H1 (cell line): ENCODE results near the gene A3GALT2. TPM values are rescaled to one million over a fixed set of nuclear protein-coding genes. Genes with fewer than 3 reads are reported as not detected.
A peak's percentile ranks its signal among the peaks of the same experiment; 100 is the strongest.

Source experiments
- CTCF ChIA-PET: fragments of 300-600 bp; sonication (Branson Sonifier 250); formaldehyde crosslinking; loops from one replicate; lab custom pipeline; 2021; ENCODE audit not compliant: partially characterized antibody; lab: Charles Lee
- POLR2A ChIA-PET: fragments of 300-600 bp; sonication (Branson Sonifier 250); formaldehyde crosslinking; loops from one replicate; lab custom pipeline; 2021; ENCODE audit warnings: inconsistent platforms; ENCODE audit not compliant: partially characterized antibody; lab: Charles Lee
- DNase-seq, 2 experiments: peaks; one replicate each; pipeline versions ENCODE4 v3.0.0 to v3.0.0-alpha.2; 2010 to 2022; ENCODE audit warnings: low spot score in 2 of 2, low read depth in 1 of 2, mixed read lengths in 1 of 2
- FAIRE-seq: peaks from 2 replicates; lab custom pipeline; 2011; peaks lifted over from hg19 to GRCh38; lab: Jason Lieb, UNC
- H2AFZ ChIP-seq: 2 replicates; pipeline ENCODE4 v1.8.1; 2012; ENCODE audit warnings: low read length, inconsistent platforms
- H2AK5ac ChIP-seq: 2 replicates; pipeline ENCODE4 v1.6.1; 2013; ENCODE audit warnings: low read depth, low read length
- H2BK120ac ChIP-seq: replicated peaks from 2 replicates; pipeline ENCODE3; 2013; ENCODE audit warnings: low read depth, low read length, inconsistent platforms
- H2BK12ac ChIP-seq: 2 replicates; pipeline ENCODE4 v1.6.1; 2013; ENCODE audit warnings: low read depth, low read length
- H2BK15ac ChIP-seq: 2 replicates; pipeline ENCODE4 v1.6.1; 2013; ENCODE audit warnings: low read length
- H2BK20ac ChIP-seq: 2 replicates; pipeline ENCODE4 v1.6.1; 2013; ENCODE audit warnings: low read length
- H2BK5ac ChIP-seq: 2 replicates; pipeline ENCODE4 v1.6.1; 2013; ENCODE audit warnings: low read depth, low read length
- H3K14ac ChIP-seq: 2 replicates; pipeline ENCODE4 v1.6.1; 2013; ENCODE audit warnings: inconsistent platforms; ENCODE audit not compliant: insufficient read length
- H3K18ac ChIP-seq: 2 replicates; pipeline ENCODE4 v1.6.1; 2013; ENCODE audit warnings: low read length; ENCODE audit errors: extremely low read depth
- H3K23ac ChIP-seq: 2 replicates; pipeline ENCODE4 v1.6.1; 2013; ENCODE audit warnings: inconsistent platforms; ENCODE audit not compliant: insufficient read length
- H3K23me2 ChIP-seq: 2 replicates; pipeline ENCODE4 v1.6.1; 2013; ENCODE audit warnings: low read depth, low read length
- H3K27ac ChIP-seq: 2 replicates; pipeline ENCODE4 v1.6.1; 2011; ENCODE audit warnings: low read depth, low read length, inconsistent platforms
- H3K27me3 ChIP-seq, 4 experiments: replicated peaks in 1 of 4; 1 replicate in 1 of 4; 2 replicates in 3 of 4; pipeline versions ENCODE4 v1.6.1 to v1.8.1; 2011 to 2013; ENCODE audit warnings: low read length in 3 of 4, mild to moderate bottlenecking in 3 of 4, inconsistent platforms in 2 of 4, mixed read lengths in 2 of 4, moderate library complexity in 1 of 4; ENCODE audit not compliant: control insufficient read depth in 3 of 4, insufficient read depth in 3 of 4; ENCODE audit errors: extremely low read depth in 1 of 4
- H3K36me3 ChIP-seq, 4 experiments: 2 replicates each; pipeline versions ENCODE4 v1.6.1 to v1.8.1; 2011 to 2013; ENCODE audit warnings: mild to moderate bottlenecking in 4 of 4, low read length in 3 of 4, moderate library complexity in 2 of 4, control low read depth in 1 of 4, inconsistent platforms in 1 of 4; ENCODE audit not compliant: insufficient read depth in 4 of 4, control insufficient read depth in 2 of 4
- H3K4ac ChIP-seq: replicated peaks from 2 replicates; pipeline ENCODE3; 2013; ENCODE audit warnings: low read length, low read depth, mixed read lengths, inconsistent platforms; ENCODE audit not compliant: insufficient read length
- H3K4me1 ChIP-seq, 4 experiments: replicated peaks in 1 of 4; 1 replicate in 1 of 4; 2 replicates in 3 of 4; pipeline versions ENCODE4 v1.6.1 to v1.8.1; 2011 to 2013; ENCODE audit warnings: low read length in 3 of 4, inconsistent platforms in 2 of 4, mixed read lengths in 1 of 4; ENCODE audit not compliant: insufficient read depth in 4 of 4, control insufficient read depth in 3 of 4
- H3K4me2 ChIP-seq, 2 experiments: 2 replicates each; pipeline versions ENCODE4 v1.6.1 to v1.8.1; 2011 to 2013; ENCODE audit warnings: low read depth in 2 of 2, low read length in 2 of 2, control low read depth in 1 of 2, inconsistent platforms in 1 of 2, mild to moderate bottlenecking in 1 of 2; ENCODE audit not compliant: insufficient read depth in 1 of 2
- H3K4me3 ChIP-seq, 4 experiments: fragments of 200-600, 300-600 bp in 1 of 4; sonication (generic), shearing (Covaris generic), sonication (Bioruptor Twin) in 1 of 4; 2 replicates each; pipeline versions ENCODE4 v1.5.1 to v1.8.1; 2011 to 2016; ENCODE audit warnings: low read length in 4 of 4, low read depth in 3 of 4, control low read depth in 2 of 4, inconsistent platforms in 2 of 4, mild to moderate bottlenecking in 2 of 4, mixed read lengths in 1 of 4, moderate library complexity in 1 of 4; ENCODE audit not compliant: insufficient read depth in 2 of 4; ENCODE audit errors: extremely low read depth in 1 of 4
- H3K56ac ChIP-seq: replicated peaks from 2 replicates; pipeline ENCODE3; 2013; ENCODE audit warnings: low read depth, mild to moderate bottlenecking, mixed read lengths, low read length, inconsistent platforms; ENCODE audit not compliant: insufficient read length
- H3K79me1 ChIP-seq: 2 replicates; pipeline ENCODE4 v1.6.1; 2013; ENCODE audit warnings: low read depth, low read length, control low read depth
- H3K79me2 ChIP-seq, 2 experiments: 2 replicates each; pipeline versions ENCODE4 v1.6.1 to v1.8.1; 2012 to 2013; ENCODE audit warnings: low read length in 2 of 2, mild to moderate bottlenecking in 2 of 2, inconsistent platforms in 1 of 2; ENCODE audit not compliant: insufficient read depth in 2 of 2, control insufficient read depth in 1 of 2
- H3K9ac ChIP-seq, 4 experiments: replicated peaks in 1 of 4; 1 replicate in 1 of 4; 2 replicates in 3 of 4; pipeline versions ENCODE4 v1.6.1 to v1.8.1; 2011 to 2013; ENCODE audit warnings: low read depth in 3 of 4, low read length in 3 of 4, control low read depth in 2 of 4, mild to moderate bottlenecking in 2 of 4, moderate library complexity in 2 of 4, inconsistent platforms in 1 of 4; ENCODE audit errors: extremely low read depth in 1 of 4
- H3K9me3 ChIP-seq, 2 experiments: 2 replicates each; pipeline versions ENCODE4 v1.6.1 to v1.8.1; 2012 to 2013; ENCODE audit warnings: mild to moderate bottlenecking in 2 of 2, moderate library complexity in 2 of 2, control low read depth in 1 of 2, inconsistent platforms in 1 of 2, low read depth in 1 of 2, low read length in 1 of 2, mixed read lengths in 1 of 2; ENCODE audit not compliant: insufficient read depth in 2 of 2
- H4K20me1 ChIP-seq, 2 experiments: replicated peaks in 1 of 2; 2 replicates each; pipeline versions ENCODE3 to v1.8.1; 2011 to 2013; ENCODE audit warnings: inconsistent platforms in 2 of 2, low read length in 2 of 2, mild to moderate bottlenecking in 1 of 2; ENCODE audit not compliant: insufficient read depth in 2 of 2, control insufficient read depth in 1 of 2
- H4K5ac ChIP-seq: 2 replicates; pipeline ENCODE4 v1.6.1; 2013; ENCODE audit warnings: low read length, low read depth, mixed read lengths, inconsistent platforms; ENCODE audit not compliant: insufficient read length
- H4K8ac ChIP-seq: 2 replicates; pipeline ENCODE4 v1.8.0; 2013; ENCODE audit warnings: mild to moderate bottlenecking, moderate library complexity, low read length, inconsistent platforms; ENCODE audit not compliant: insufficient read depth; ENCODE audit errors: extremely low read depth
- H4K91ac ChIP-seq: replicated peaks from 2 replicates; pipeline ENCODE3; 2013; ENCODE audit warnings: low read length, mixed read lengths, inconsistent platforms; ENCODE audit not compliant: insufficient read length
- GABPA ChIP-seq: IDR thresholded peaks from 2 replicates; pipeline ENCODE4 v1.6.1; 2011; ENCODE audit warnings: mild to moderate bottlenecking, low read length, moderate library complexity, borderline replicate concordance; ENCODE audit not compliant: insufficient read depth
- NANOG ChIP-seq: IDR thresholded peaks from 2 replicates; pipeline ENCODE4 v1.6.1; 2011; ENCODE audit warnings: low read length, low read depth, mild to moderate bottlenecking, inconsistent platforms; ENCODE audit not compliant: insufficient read depth, poor library complexity, severe bottlenecking
- RAD21 ChIP-seq, 2 experiments: IDR thresholded peaks in 1 of 2; conservative IDR thresholded peaks in 1 of 2; 2 replicates each; pipeline ENCODE4 v1.6.1; 2011; ENCODE audit warnings: low read depth in 2 of 2, low read length in 2 of 2, improper control_type of control experiment in 1 of 2, inconsistent platforms in 1 of 2, mild to moderate bottlenecking in 1 of 2, moderate library complexity in 1 of 2
- SIN3A ChIP-seq, 2 experiments: IDR thresholded peaks in 1 of 2; conservative IDR thresholded peaks in 1 of 2; 2 replicates each; pipeline ENCODE4 v1.6.1; 2011 to 2012; ENCODE audit warnings: low read length in 2 of 2, improper control_type of control experiment in 1 of 2, low read depth in 1 of 2, mild to moderate bottlenecking in 1 of 2
- SP1 ChIP-seq: IDR thresholded peaks from 2 replicates; pipeline ENCODE4 v1.6.1; 2011; ENCODE audit warnings: low read depth, low read length
- SP2 ChIP-seq: IDR thresholded peaks from 2 replicates; pipeline ENCODE4 v1.6.1; 2012; ENCODE audit warnings: mild to moderate bottlenecking, low read length, inconsistent platforms
- SP4 ChIP-seq: IDR thresholded peaks from 2 replicates; pipeline ENCODE4 v1.6.1; 2012; ENCODE audit warnings: low read length, inconsistent platforms
- YY1 ChIP-seq: IDR thresholded peaks from 2 replicates; pipeline ENCODE4 v1.6.1; 2011; ENCODE audit warnings: low read depth, mild to moderate bottlenecking, low read length
- WGBS, 2 experiments: shearing (Covaris generic) in 1 of 2; methylation state at CpG; one replicate each; pipeline versions ENCODE4 v1.1.6 to v1.1.7; 2013 to 2015; ENCODE audit warnings: low lambda C conversion rate in 2 of 2, mixed read lengths in 2 of 2, inconsistent platforms in 1 of 2, low coverage in 1 of 2, missing lambda C conversion rate in 1 of 2; ENCODE audit not compliant: insufficient replicate concordance in 2 of 2, insufficient coverage in 1 of 2, insufficient read length in 1 of 2; ENCODE audit errors: extremely low coverage in 1 of 2, missing lambda C conversion rate in 1 of 2; 5-methylcytosine and 5-hydroxymethylcytosine counted together
- polyA plus RNA-seq, 7 experiments: library from polyadenylated mRNA; depleted of rRNA in 3 of 7; stranded (reverse) in 5 of 7; unstranded in 2 of 7; fragments of >200 nt in 5 of 7; fragments of 200-250 nt in 2 of 7; gene quantifications; 1 replicate in 5 of 7; 2 replicates in 1 of 7; 4 replicates in 1 of 7; pipeline versions ENCODE4 v1.2.1 to v1.2.3, GENCODE V29; 2011 to 2013; ENCODE audit warnings: missing spikeins in 2 of 7, mixed read lengths in 2 of 7
- total RNA-seq: library from RNA; stranded (reverse); fragmentation: NEBNext Ultra II Directional; extraction: Animal tissue kit (Norgen Biotek cat#: 25700); gene quantifications from 2 replicates; pipeline ENCODE4 v1.2.1, GENCODE V29; 2021
- TF ChIP-seq, protein P1 (sequence below): IDR thresholded peaks from 2 replicates; pipeline ENCODE4 v1.6.1; 2011; ENCODE audit warnings: low read depth, mild to moderate bottlenecking, low read length; ENCODE audit not compliant: insufficient read depth

The A3GALT2 gene
- total and polyA plus RNA-seq, 2 of the 8 experiments (the other 6 are each of a cell fraction or from before 2014, with no cell fraction given), result not detected

DNA sequence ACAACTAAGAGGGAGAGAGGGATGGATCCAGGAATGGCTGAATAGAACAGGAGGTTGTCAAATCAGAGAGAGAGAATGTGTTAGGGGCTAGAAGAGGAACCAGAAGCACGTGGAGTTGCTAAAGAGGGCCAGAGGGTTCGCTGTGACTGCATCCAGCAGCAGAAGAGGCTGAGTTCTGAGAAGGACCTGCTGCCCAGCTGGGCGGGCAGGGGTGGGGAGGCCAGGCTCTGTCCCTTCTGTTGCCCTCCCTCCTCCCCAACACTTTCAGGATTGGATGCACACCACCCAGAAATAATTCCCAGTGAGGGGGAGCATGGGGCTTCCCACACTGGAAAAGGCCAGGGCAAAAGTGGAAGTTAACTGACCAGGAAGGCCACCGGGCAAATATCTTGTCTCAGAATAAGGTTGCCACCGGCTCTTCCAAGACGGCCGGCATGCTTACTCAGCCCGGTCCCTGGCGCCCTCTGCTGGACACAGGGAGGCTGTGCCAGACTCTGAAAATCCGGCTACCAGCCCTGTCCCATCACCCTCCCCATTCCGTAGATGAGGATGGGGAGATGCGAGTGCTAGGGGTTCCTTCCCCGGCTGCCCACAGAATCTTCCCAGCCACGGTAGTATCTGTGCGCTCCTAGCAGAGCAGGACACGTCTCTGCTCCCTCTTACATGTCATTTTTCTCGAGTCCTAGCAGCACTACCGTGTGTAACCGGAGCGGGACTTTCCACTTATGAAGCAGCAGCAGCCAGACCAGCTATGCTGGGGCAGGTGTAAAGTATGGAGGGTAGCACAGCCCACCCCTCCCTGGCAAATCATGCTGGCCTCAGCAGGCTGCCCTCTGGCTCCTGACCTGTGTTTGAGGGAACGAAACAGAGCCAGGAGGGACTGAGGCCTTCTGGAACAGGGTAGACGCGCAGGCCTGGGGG is 46.8 kb upstream of the A3GALT2 start:
- H3K4me1 ChIP-seq, result peaks cover 13 to 29% (median 18%) of the 10 kb centered on the region in 4 experiments
- no peak overlapping the region for H2BK20ac ChIP-seq
- no peak for FAIRE-seq
- H3K18ac ChIP-seq, result no peak overlapping the region
- no peaks in the 10 kb centered on the region; a peak in 2 of 7 replicates for H3K27me3 ChIP-seq
- H3K9ac ChIP-seq, result no peak overlapping the region
- WGBS, 2 experiments, result 40% methylated on average over 23 of the region's 23 CpGs; no CpG with 5 or more reads in 1 of the 2 experiments
- CTCF ChIA-PET, result interaction anchor here (0.6 to 10.1 kb wide), 29 partner anchors 9 to 275 kb away, joined by 3 to 180 read pairs (median 4); partner anchors contain the start of genes A3GALT2 and ZSCAN20
- H4K20me1 ChIP-seq, result no peaks in the 10 kb centered on the region
- no peaks in the 10 kb centered on the region for H3K79me1 ChIP-seq
- no peak overlapping the region for H3K23ac ChIP-seq
- peak overlapping the region; percentile 10; the same call in 1 of the 2 replicates for H2BK5ac ChIP-seq
- no peaks in the 10 kb centered on the region for H3K9me3 ChIP-seq
- no peaks in the 10 kb centered on the region for H3K79me2 ChIP-seq
- H3K4ac ChIP-seq, result peak overlapping the region; percentile 72
- POLR2A ChIA-PET, result interaction anchor here (1.4 kb wide), 1 partner anchor 27 kb away, joined by 3 read pairs; no protein-coding TSS in a partner anchor
- peak; percentile 58 to 95 for DNase-seq
- H2BK120ac ChIP-seq, result no peak overlapping the region
- H4K91ac ChIP-seq, result no peak overlapping the region
- 0 out of 2 replicates have a peak overlapping the region, but pooled peaks have one; percentile 27 for H2AFZ ChIP-seq
- H4K5ac ChIP-seq, result no peak overlapping the region
- no peak overlapping the region for H3K14ac ChIP-seq
- H4K8ac ChIP-seq, result peak overlapping the region; percentile 73; the same call in 1 of the 2 replicates
- H3K27ac ChIP-seq, result no peak overlapping the region
- no peak overlapping the region for H3K4me3 ChIP-seq
- H3K4me2 ChIP-seq, result peak overlapping the region in 1 of 2 experiments; percentile 18; a peak in 1 of 4 replicates
- no peaks in the 10 kb centered on the region for H3K36me3 ChIP-seq
- H2BK15ac ChIP-seq, result 0 out of 2 replicates have a peak overlapping the region, but pooled peaks have one; percentile 29
- H2AK5ac ChIP-seq, result no peak overlapping the region
- peaks cover 2% of the 10 kb centered on the region; the same call in 1 of the 2 replicates for H3K23me2 ChIP-seq
- H3K56ac ChIP-seq, result no peak overlapping the region
- H2BK12ac ChIP-seq, result peak overlapping the region; percentile 85; the same call in 1 of the 2 replicates
- no peak for TF ChIP-seq SP1
- 0 out of 4 replicates have a peak, but pooled peaks of 1 of the 2 experiments have one; percentile 20 for TF ChIP-seq SIN3A (conservative IDR thresholded peaks at IDR 0.05 in 1 of 2, IDR thresholded peaks at IDR 0.05 in 1 of 2; ENCODE audit: low read depth in 1 of 2, low read length in 2 of 2)
- no peak; the same call in 1 of the 2 replicates for TF ChIP-seq GABPA
- TF ChIP-seq RAD21 (IDR thresholded peaks at IDR 0.05 in 1 of 2, conservative IDR thresholded peaks at IDR 0.05 in 1 of 2; ENCODE audit: low read depth in 2 of 2, low read length in 2 of 2), result peak; percentile 98 to 99
- peak; percentile 75; the same call in 1 of the 2 replicates for TF ChIP-seq SP4
- TF ChIP-seq YY1, result peak; percentile 60; the same call in 1 of the 2 replicates
- TF ChIP-seq, protein P1, sequence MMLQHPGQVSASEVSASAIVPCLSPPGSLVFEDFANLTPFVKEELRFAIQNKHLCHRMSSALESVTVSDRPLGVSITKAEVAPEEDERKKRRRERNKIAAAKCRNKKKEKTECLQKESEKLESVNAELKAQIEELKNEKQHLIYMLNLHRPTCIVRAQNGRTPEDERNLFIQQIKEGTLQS, result no peak
- no peak for TF ChIP-seq NANOG
- no peak for TF ChIP-seq SP2
